ENCODE data around the gene RDH8.
"Not testable (repeated sequence)": the region's sequence is repeated elsewhere in the genome, so short reads cannot be mapped to it uniquely, and the experiment has no call there.

The RDH8 gene

DNA sequence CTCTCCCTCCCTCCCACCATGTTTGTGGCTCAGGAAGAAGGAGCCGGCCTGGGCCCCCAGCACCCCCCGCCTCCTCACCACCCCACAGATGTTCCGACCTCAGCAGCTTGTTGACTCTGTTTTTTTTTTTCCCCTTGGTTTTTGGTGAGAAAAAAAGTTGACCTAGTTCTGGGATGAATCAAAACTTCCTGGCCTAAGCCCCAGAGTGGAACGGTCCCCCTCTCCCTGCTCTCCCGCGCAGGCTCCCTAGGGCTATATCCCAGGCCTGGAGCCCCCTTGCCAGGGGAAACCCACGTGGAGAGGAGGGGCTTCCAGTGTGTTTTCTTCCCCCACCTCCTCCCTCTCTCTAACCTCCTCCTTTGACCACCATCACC is 7.0 kb upstream of the RDH8 start:
- DNase-seq = no peak

DNA sequence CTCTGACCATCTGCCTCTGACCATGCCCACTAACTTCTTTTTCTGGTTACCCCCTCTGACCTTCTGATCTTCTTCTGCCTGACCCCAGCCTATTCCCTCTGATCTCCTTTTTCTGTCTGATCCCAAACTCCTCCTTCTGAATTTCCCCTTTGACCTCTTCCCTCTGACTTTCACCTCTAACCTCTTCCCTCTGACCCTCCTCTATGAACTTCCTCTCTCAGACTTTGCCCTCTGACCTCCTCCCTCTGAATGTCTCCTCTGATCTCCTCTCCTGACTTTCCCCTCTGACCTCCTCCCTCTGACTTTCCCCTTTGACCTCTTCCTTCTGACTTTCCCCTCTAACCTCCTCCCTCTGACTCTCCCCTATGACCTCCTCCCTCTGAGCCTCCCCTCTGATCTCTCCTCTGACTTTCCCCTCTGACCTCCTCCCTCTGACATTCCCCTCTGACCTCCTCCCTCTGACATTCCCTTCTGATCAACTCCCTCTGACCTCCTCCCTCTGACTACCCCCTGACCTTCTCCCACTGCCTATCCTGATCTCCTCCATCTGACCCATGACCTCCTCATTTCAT is 6.4 kb upstream of the RDH8 start:
- DNase-seq = no peak

DNA sequence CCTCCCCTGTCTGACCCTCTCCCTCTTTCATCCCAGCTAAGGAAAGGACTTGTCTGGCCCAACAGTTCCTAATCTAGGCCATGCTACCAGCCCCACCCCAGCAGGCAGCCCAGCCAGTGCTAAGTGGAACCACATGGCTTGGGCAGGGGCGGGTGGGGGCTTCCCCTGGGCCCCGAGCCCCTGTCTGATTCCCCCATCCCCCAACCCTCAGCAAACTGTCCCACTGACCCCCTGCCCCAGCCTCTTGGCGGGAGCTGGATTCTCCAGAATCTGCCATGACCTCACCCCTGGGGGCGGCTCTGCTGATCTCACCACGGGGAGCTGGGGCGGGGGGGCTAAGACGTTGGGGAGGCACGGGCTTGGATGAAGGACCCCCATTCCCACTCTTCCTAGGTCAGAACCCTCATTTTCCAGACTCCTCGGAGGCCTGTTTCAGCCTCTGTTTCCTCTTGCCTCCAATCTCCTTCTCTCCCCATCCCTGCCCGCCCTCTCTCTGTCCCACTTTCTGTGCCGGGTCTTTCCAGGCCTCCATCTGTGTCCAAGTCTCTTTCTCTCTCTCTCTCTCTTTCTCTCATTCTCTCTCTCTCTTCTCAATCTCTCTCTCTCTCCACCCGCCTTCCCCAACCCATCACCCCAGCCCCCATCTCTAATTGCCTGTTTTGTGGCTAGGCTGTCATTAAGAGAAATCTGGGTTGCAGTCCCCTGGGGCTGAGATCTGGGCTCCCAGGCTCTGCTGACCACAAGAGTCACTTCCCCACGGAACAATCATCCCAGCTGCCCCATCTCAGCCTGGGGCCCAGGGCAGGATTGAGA is 5.7 kb upstream of the RDH8 start:
- no peak for DNase-seq

DNA sequence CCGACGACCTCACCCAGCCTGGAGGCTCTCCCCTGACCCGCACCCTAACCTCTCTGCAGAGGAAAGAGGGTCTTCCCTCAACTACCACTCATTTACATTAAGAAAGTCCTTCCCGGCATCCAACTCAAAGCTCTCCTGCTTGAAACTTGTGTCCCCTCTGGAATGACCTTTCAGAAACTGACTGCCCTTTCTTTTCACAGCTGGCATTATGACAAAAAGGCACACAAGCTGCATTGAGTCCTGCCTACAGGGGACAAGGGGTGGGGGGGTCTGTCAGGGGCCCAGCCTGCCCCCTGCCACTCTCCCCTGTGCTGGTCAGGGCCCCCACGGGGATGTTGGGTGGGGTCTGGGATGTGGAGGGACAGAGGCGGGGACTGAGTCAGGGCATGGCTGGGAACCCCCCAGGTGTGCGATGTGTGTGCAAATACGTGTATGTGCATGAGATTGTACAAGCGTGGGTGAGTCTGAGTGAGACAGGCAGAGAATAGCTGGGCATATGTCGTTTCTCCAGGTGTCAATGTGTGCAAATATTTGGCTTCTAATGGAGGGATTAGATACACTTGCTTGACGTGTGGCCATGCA is 5.0 kb upstream of the RDH8 start:
- peak in 1 of 3 experiments; percentile 14 for DNase-seq

DNA sequence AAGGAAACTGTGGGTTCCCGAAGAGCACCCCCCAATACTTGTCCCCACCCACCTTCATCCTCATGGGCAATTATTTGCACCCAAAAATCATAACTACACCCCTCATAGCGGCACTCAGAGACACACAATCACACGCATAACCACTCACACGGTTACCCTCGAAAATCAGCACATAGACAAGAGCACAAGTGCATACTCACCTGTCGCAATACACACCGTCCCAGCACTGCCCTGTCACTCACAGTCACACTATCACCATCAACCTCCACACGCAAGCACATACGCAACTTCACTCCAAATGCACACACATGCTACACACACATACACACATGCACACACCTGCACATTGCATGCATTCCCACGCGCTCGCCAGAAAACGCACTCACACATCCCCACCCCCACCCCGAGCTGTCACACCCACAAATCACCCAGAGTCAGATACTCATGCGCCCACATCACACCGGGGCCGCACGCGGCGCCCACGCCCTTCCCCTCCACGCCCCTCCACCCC is 3.5 kb upstream of the RDH8 start:
- no peak for DNase-seq

DNA sequence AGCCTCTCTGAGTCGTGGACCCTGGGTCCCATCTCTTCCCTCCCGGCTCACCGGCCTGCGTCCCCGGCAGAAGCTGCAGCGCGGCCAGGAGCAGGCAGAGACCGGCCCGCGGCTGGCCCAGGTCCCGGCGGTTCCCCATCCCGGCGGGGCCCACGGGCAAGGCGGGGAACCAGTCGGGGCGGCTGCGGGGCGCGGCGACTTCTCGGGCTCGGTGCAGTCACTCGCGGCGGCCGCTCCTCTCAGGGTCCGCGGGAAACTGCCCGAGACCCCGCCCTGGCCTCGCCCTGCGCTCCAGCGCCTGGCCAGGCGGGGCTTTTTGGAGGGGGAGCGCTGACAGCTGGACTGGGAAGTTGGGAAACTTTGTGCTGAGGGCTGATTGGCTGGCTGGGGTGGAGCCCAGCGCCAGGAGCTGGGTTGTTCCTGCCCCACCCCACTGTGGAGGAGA is 3.0 kb upstream of the RDH8 start, which contains the start of gene COL5A3:
TSS of gene COL5A3 (minus strand) at position 258 of the 445 bp plus-strand sequence. CDS start at position 139, 119 bp downstream.
- no peak for DNase-seq

DNA sequence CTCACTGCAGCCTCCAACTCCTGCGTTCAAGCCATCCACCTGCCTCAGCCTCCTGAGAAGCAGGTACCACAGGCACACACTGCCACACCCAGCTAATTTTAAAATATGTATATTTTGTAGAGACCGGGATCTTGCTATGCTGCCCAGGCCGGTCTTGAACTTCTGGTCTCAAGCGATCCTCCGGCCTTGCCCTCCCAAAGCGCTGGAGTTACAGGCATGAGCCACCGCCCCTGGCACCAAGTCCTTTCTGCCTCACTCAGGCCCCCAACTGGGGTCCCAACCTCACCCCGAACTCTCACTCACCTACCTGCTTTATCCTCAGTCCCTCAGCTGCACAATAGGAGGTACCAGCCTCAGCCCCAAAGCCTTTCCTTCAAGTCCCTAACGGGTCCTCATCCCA is 2.3 kb upstream of the RDH8 start:
- DNase-seq = no peak

DNA sequence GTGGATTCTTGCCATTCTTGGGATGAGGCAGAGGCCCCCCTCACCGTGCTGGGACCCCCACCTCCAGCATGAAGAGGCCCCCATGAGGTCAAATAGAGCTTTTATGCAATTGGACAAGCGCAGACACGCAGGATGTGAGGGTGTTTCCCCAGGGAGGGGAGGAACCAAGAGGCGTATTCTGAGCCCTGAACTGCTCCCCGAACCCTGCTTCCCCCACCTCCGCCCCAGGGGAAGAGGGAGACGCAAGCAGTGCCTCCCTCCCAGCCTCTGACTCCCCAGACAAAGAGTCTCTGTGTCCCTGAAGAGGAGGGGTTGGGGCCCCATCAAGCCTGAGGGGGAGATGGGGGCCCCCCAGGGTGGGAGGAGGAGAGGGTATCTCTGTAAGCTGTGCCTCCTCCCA is 1.3 kb upstream of the RDH8 start:
- no peak for DNase-seq

DNA sequence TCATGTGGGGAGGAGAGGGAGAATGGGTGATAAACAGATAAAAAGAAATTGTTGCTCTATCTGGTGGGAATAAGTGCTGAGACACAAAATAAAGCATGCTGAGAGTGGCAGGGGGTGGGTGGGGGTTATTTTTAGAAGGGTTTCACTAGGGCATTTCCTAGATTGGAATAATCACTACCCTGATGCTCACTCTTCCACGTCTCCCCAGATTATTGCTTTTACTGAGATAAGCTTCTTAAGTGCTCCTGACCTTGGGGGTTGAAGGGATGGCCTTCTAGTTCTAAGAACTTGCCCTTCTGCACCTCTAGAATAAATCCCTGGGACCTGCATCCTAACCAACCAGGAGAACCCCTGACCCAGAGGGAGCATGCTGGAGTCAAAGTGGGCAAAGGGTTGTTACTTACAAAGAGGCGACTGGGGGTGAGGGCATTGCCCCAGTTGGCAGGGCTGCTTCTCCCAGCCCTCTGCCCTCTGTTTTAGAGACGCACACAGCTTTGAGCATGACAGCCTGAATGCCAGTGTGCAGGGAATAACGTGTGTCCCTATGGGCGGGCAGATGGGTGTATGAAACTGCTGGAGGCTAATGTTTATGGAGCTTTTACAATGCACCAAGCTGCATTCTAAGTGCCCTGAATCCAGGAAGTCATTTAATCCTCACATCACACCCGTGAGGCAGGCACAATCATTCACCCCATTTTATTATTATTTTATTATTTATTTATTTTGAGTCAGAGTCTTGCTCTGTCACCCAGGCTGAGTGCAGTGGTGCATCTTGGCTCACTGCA is 743 bp downstream of the RDH8 start:
- no peak for DNase-seq

DNA sequence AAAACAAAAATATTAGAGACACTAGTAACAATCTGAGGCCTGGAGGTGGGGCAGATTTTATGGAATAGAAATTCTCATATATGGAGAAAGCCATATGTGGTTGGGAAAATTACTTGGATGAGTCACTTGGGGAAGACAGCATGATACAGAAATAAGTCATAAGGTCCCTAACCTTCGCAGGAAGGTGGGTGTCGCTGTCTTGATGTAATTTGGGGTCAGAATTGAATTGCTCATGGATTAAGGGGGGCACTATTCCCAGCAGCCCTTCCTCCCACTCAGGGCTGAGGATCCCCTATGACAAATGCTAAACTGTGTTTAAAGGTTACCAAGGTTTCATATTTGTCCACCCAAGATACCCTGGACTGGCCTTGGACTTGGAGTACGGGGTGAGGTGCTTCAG is 5.0 kb downstream of the RDH8 start:
- DNase-seq = no peak

DNA sequence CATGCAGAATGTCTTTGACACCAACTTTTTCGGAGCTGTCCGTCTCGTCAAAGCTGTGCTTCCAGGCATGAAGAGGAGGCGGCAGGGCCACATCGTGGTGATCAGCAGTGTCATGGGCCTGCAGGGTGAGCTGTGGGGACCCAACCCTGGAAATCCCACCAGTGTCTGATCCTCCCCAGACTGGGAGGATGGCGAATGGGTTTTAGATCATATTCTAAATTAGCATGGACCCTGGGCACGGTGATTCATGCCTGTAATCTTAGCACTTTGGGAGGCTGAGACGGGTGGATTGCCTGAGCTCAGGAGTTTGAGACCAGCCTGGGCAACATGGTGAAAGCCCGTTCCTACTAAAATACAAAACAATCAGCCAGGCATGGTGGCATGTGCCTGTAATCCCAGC is 5.5 kb downstream of the RDH8 start:
- no peak for DNase-seq

DNA sequence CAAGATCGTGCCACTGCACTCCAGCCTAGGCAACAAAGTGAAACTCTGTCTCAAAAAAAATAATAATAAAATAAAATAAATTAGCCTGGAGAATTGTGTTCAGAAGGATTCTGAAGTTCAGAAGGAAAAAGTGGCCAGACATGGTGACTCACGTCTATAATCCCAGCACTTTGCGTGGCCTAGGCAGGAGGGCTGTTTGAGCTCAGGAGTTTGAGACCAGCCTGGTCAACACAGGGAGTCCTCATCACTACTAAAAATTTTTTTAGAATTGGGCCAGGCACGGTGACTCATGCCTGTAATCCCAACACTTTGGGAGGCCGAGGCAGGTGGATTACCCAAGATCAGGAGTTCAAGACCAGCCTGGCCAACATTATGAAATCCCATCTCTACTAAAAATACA is 6.0 kb downstream of the RDH8 start:
- no peak for DNase-seq

DNA sequence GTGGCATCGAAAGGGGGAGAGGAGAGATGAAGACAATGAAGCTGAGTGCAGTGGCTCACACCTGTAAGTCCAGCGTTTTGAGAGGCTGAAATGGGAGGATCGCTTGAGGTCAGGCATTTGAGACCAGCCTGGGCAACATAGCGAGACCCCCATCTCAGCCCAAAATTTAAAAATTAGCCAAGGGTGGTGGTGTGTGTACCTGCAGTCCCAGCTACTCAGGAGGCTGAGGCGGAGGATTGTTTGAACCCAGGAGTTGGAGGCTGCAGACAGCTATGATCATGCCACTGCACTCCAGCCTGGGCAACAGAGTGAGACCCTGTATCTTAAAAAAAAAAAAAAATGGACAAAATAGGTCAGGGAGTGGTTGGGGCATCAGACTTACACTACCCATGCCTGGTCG is 7.6 kb downstream of the RDH8 start:
- DNase-seq = no peak

DNA sequence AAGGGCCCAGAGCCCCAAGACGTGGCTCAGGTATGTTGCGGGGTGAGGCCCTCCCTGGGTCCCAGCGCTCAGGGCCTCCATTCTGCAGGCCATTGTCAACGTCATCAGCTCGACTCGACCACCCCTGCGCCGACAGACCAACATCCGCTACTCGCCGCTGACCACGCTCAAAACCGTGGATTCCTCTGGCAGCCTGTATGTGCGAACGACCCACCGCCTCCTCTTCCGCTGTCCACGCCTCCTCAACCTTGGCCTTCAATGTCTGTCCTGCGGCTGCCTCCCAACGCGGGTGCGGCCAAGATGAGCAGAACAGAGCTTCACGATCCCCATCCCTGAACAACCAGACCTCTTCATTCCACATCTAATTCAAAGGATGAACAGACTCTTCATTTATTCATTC is 8.2 kb downstream of the RDH8 start:
- DNase-seq = no peak

DNA sequence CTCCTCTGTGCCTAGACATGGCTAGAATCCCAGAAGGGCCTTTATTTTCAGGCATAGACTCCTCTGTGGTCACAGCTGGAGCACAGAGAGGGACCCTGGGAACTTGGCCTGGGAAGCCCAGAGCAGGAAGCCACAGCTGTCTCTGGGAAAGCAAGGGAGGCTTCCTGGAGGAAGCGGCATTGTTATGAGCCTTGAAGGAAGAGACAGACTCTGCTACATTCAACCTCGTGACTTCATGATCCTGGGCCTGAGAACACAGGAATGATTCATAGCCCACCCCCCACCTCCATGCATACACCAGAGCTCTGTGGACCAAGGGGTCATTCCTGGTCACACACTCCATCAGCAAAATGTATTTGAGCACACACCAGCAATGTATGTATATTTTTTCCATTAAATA is 8.6 kb downstream of the RDH8 start:
- no peak for DNase-seq

DNA sequence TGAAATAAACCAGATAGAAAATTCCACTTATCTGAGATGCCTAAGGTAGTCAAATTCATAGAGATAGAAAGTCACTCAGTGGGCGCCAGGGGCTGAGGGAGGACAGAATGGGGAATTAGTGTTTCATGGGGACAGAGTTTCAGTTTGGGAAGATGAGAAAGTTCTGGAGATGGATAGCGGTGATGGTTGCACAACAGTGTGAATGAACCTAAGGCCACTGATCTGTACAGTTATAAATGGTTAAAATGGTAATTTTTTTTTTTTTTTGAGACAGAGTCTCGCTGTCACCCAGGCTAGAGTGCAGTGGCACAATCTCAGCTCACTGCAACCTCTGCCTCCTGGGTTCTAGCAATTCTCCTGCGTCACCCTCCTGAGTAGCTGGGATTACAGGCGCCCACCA is 9.8 kb downstream of the RDH8 start:
- not testable (repeated sequence) for DNase-seq

DNA sequence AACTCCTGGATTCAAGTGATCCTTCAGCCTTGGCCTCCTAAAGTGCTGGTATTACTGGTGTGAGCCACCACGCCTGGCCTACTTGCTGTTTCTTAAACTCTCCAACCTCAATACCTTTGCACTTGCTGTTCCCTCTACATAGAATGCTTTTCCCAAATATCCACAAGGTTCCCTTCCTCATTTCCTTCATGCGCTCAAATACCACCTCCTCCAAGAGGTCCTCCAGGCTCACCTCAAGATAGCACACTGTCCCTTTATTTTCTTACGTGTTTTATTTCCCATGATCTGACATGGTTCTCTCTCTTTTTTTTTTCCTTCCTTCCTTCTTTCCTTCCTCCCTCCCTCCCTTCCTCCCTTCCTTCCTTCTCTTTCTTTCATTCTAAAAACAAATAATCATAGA is 13.5 kb downstream of the RDH8 start:
- no peak for DNase-seq

DNA sequence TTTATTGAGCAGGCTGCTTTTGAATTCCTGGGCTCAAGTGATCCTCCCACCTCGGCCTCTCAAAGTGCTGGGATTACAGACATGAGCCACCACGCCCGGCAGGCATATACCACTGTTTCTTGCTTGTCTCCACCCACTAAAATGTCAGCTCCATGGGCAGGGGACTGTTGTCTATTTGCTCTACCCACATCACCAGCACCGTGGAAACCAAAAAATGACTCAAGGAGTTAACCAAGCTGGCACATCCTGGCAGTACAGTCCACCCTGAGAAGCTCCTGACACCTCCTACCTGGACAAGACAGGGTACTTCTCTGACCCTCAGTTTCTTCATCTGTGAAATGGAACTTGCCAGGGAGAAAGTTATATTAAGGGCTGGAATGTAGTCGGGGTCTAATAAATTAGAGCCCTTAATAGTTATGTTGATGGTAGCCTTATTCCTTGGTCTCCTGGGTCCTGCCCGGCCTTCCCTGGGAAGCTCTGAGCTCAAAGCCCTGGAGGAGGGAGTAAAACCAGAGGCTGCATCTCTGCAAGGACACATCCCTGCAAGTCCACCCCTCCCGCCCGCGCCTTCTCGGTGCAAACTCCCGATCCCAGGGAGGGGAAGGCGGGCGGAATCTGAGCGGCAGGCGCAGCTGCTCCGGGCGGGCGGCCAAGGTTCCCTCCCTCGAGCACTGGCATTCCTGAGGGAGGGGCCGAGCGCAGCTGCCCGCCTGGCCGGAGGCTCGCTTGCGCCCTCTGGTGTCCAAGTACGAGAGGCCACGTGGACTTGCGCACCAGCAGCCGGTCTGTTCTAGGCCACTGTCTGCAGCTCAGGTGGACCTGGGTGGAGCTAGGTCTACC is 14.1 kb downstream of the RDH8 start:
- DNase-seq = peak; percentile 82 to 93 (median 88)

DNA sequence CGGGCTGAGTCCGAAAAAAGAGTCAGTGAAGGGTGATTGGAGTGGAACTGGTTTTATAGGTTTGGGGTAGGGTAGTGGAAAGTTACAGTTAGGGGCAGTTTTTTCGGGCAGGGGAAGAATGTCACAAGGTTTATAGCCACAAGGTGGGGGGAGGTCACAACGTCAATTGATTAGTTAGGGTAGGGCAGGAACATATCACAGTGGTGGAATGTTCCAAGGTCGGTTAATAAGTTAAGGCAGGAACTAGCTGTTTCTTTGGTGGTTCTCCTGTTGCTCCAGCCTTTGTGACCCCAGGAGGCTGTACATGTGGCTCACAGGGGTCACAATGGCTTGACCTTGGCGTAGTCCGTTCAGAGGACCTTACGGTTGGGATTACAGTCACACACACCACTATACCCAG is 20.3 kb downstream of the RDH8 start:
- DNase-seq = no peak

DNA sequence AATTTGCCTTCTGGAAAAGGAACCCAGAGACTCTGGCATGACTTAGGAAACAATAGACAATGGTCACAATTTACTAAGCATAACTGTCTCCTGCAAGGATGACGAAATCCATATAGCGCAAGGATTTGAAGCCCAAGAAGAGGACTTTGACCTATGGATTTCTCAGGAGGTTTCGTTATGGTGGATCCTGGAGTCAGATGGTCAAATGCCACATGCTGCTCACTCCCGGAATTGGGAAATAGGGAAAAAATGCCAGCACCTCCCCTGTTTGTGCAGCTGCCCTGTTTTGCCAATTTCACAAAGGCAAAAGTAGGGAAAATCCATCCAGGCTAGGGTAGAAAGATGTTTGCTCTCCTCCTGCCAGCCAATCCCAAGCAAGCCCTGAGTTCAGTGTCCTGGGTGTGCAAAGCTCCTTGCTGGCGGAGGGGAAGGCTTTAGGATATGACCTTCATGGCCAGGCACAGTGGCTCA is 23.4 kb downstream of the RDH8 start:
- DNase-seq = no peak

DNA sequence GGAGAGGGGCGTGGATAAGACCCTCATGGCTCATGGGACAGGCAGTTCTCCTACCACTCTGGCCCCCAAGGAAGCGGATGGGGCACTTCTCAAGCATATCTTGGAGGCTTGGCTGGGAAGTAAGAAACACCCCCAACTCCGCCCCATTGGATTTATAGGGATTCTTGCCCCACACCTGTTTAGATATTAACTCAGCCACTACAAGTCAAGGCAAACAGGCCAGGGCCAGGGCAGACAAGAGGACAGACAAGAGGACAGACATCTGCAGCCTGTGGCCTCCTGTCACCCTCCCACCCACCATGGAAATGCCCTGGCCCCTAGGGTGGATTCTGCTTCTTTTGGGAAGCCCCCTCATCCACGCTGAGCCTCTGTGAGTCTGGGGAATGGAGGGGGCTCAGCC is 24.1 kb downstream of the RDH8 start:
- DNase-seq = no peak

DNA sequence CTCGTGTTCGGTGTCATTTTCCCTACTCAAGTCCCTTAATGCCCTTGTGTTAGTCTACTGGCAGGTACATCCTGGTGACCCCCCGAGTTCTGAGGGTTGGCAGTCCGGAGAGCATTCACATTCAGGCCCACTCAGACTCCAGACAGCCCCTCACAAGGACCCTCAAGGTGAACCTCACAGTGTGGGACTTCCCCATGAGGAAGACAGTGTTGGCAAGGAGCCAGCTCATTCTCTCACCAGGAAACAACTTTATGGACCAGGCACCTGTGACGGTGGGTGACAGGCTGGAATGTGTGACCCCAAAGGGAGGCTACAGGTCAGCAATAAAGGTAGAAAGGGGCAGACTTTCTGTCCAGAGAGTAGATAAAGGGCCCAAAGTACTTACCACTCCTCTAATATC is 24.5 kb downstream of the RDH8 start:
- no peak for DNase-seq
